NCI-H345 treated with DMSO at 0.1 percent for 48 hours (cell line): ENCODE data around the gene MAGIX.

ENCODE experiments used
- DNase-seq: peaks from one replicate; lab custom pipeline; 2025; ENCODE audit not compliant: unreplicated experiment; lab: John Stamatoyannopoulos, UW

MAGIX gene

GRCh38 chrX:49204709-49205108 is 42.2 kb downstream of the MAGIX start:
- DNase-seq = no peak

GRCh38 chrX:49205443-49205842 is 42.9 kb downstream of the MAGIX start:
- DNase-seq = no peak

- DNase-seq = no peak
Measured at GRCh38 chrX:49206543-49206942, 44.0 kb downstream of the MAGIX start.

GRCh38 chrX:49208399-49208798 is 45.8 kb downstream of the MAGIX start:
- DNase-seq = no peak

GRCh38 chrX:49209434-49210251 is 47.1 kb downstream of the MAGIX start:
- no peak for DNase-seq

- DNase-seq = no peak
Measured at GRCh38 chrX:49210406-49210805, 47.8 kb downstream of the MAGIX start.

GRCh38 chrX:49211074-49211473 is 48.5 kb downstream of the MAGIX start:
- DNase-seq = no peak

- no peak for DNase-seq
Measured at GRCh38 chrX:49212209-49212608, 49.7 kb downstream of the MAGIX start.

GRCh38 chrX:49212861-49213260 is 50.3 kb downstream of the MAGIX start:
- no peak for DNase-seq

- DNase-seq = no peak
Measured at GRCh38 chrX:49214416-49214815, 51.9 kb downstream of the MAGIX start.

GRCh38 chrX:49214996-49215526 is 52.5 kb downstream of the MAGIX start:
- no peak for DNase-seq
